ENCODE measurements around the gene SERINC5.

DNA sequence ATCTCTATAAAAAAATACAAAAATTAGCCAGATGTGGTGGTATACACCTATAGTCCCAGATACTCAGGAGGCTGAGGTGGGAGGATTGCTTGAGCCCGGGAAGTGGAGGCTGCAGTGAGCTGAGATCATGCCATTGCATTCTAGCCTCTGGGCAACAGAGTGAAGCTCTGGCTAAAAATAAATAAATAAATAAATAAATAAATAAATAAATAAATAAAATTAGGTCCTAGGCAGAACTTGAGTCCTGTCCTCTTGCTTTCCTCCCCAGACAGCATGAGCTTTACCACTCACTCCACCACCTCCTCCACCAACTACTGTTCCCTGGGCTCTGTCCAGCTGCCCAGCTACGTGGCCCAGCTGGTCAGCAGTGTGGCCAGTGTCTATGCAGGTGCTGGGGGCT lies 32.3 kb upstream of the SERINC5 start:
- TF ChIP-seq SP1 (IDR thresholded peaks at IDR 0.05) (no peak), FOXM1 (IDR thresholded peaks at IDR 0.05; ENCODE audit: borderline replicate concordance) (no peak), FOXA1 (IDR thresholded peaks at IDR 0.05) (no peak), ARNT (IDR thresholded peaks at IDR 0.05) (no peak)

Data from HEK293T (cell line).